ENCODE results near the gene MS4A6E. TPM values are rescaled to one million over a fixed set of nuclear protein-coding genes. Genes with fewer than 3 reads are reported as not detected.

The MS4A6E gene
- polyA plus RNA-seq (2012; ENCODE audit: insufficient read length, low read depth): not detected

DNA sequence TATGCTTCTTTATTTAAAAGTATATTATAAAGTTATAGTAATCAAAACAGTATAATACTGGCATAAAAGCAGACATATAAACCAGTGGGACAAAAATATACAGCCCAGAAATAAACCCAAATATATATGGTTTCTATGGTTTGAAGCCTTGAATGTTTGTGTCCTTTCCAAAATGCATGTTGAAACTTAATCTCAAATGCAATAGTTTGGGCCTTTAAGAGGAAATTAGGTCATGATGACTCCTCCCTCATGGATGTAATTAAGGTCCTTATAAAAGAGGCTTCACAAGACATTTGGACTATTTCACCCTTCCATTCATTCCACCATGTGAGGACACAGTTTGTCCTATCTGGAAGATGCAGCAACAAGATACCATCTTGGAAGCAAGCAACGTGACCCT lies at the start of gene MS4A6E:
Gene MS4A6E (plus strand): TSS at position 301 of the 400 bp plus-strand sequence. CDS start 7,641 bp downstream, outside the sequence.
- TF ChIP-seq FOXP2 (optimal IDR thresholded peaks at IDR 0.05; ENCODE audit: borderline replicate concordance, extremely low read depth, extremely low read length, insufficient read depth) (no peak), TAF1 (IDR thresholded peaks at IDR 0.05; ENCODE audit: borderline replicate concordance, insufficient read depth, low read length) (no peak), SIN3A (IDR thresholded peaks at IDR 0.05; ENCODE audit: borderline replicate concordance, insufficient read depth, low read length) (no peak), POLR2AphosphoS5 (IDR thresholded peaks at IDR 0.05; ENCODE audit: low read depth, low read length) (no peak)
- TF ChIP-seq, protein P1, sequence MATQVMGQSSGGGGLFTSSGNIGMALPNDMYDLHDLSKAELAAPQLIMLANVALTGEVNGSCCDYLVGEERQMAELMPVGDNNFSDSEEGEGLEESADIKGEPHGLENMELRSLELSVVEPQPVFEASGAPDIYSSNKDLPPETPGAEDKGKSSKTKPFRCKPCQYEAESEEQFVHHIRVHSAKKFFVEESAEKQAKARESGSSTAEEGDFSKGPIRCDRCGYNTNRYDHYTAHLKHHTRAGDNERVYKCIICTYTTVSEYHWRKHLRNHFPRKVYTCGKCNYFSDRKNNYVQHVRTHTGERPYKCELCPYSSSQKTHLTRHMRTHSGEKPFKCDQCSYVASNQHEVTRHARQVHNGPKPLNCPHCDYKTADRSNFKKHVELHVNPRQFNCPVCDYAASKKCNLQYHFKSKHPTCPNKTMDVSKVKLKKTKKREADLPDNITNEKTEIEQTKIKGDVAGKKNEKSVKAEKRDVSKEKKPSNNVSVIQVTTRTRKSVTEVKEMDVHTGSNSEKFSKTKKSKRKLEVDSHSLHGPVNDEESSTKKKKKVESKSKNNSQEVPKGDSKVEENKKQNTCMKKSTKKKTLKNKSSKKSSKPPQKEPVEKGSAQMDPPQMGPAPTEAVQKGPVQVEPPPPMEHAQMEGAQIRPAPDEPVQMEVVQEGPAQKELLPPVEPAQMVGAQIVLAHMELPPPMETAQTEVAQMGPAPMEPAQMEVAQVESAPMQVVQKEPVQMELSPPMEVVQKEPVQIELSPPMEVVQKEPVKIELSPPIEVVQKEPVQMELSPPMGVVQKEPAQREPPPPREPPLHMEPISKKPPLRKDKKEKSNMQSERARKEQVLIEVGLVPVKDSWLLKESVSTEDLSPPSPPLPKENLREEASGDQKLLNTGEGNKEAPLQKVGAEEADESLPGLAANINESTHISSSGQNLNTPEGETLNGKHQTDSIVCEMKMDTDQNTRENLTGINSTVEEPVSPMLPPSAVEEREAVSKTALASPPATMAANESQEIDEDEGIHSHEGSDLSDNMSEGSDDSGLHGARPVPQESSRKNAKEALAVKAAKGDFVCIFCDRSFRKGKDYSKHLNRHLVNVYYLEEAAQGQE (IDR thresholded peaks at IDR 0.05; ENCODE audit: insufficient read depth in 1 of 2, low read depth in 2 of 2, low read length in 2 of 2): no peak

GRCh38 chr11:60280412-60280811 lies 46.6 kb upstream of the MS4A6E start, which contains the start of gene MS4A4A:
TSS of gene MS4A4A (plus strand) at chr11:60280666. CDS start at chr11:60280676, 10 bp downstream.
- TF ChIP-seq POLR2AphosphoS5 (IDR thresholded peaks at IDR 0.05; ENCODE audit: low read depth, low read length) (no peak), SIN3A (IDR thresholded peaks at IDR 0.05; ENCODE audit: borderline replicate concordance, insufficient read depth, low read length) (no peak), FOXP2 (optimal IDR thresholded peaks at IDR 0.05; ENCODE audit: borderline replicate concordance, extremely low read depth, extremely low read length, insufficient read depth) (no peak), TAF1 (IDR thresholded peaks at IDR 0.05; ENCODE audit: borderline replicate concordance, insufficient read depth, low read length) (no peak)
- TF ChIP-seq, protein P1 (IDR thresholded peaks at IDR 0.05; ENCODE audit: insufficient read depth in 1 of 2, low read depth in 2 of 2, low read length in 2 of 2): no peak

- TF ChIP-seq TAF1 (IDR thresholded peaks at IDR 0.05; ENCODE audit: borderline replicate concordance, insufficient read depth, low read length) (no peak), SIN3A (IDR thresholded peaks at IDR 0.05; ENCODE audit: borderline replicate concordance, insufficient read depth, low read length) (no peak), POLR2AphosphoS5 (IDR thresholded peaks at IDR 0.05; ENCODE audit: low read depth, low read length) (no peak), FOXP2 (optimal IDR thresholded peaks at IDR 0.05; ENCODE audit: borderline replicate concordance, extremely low read depth, extremely low read length, insufficient read depth) (no peak)
- TF ChIP-seq, protein P1 (IDR thresholded peaks at IDR 0.05; ENCODE audit: insufficient read depth in 1 of 2, low read depth in 2 of 2, low read length in 2 of 2): no peak
These were observed 45.6 kb upstream of the MS4A6E start for GRCh38 chr11:60281485-60281884.

GRCh38 chr11:60282286-60282685 lies 44.8 kb upstream of the MS4A6E start:
- TF ChIP-seq POLR2AphosphoS5 (IDR thresholded peaks at IDR 0.05; ENCODE audit: low read depth, low read length) (no peak), SIN3A (IDR thresholded peaks at IDR 0.05; ENCODE audit: borderline replicate concordance, insufficient read depth, low read length) (no peak), TAF1 (IDR thresholded peaks at IDR 0.05; ENCODE audit: borderline replicate concordance, insufficient read depth, low read length) (no peak), FOXP2 (optimal IDR thresholded peaks at IDR 0.05; ENCODE audit: borderline replicate concordance, extremely low read depth, extremely low read length, insufficient read depth) (no peak)
- TF ChIP-seq, protein P1 (IDR thresholded peaks at IDR 0.05; ENCODE audit: insufficient read depth in 1 of 2, low read depth in 2 of 2, low read length in 2 of 2): no peak

Measured in PFSK-1 (cell line).